Calu3 (cell line): ENCODE data around the gene PKN2. TPM values are rescaled to one million over a fixed set of nuclear protein-coding genes. Genes with fewer than 3 reads are reported as not detected.

Source experiments
- BruUV-seq: library from RNA; stranded (reverse); fragments of 400-500 nt; replicated peaks from 2 replicates; lab custom pipeline; 2021; lab: Mats Ljungman, UMichigan
- CTCF ChIA-PET: fragments of 300-600 bp; sonication (Branson Sonifier 250); formaldehyde crosslinking; loops from one replicate; lab custom pipeline; 2022; ENCODE audit warnings: antibody characterized with exemption; lab: Charles Lee
- DNase-seq: peaks from one replicate; pipeline ENCODE4 v3.0.0; 2022
- H3K27ac Mint-ChIP-seq: one replicate; pipeline ENCODE4 v1.8.0; 2022; ENCODE audit warnings: mixed read lengths; ENCODE audit not compliant: unreplicated experiment
- H3K27me3 Mint-ChIP-seq: one replicate; pipeline ENCODE4 v1.8.0; 2022; ENCODE audit warnings: mixed read lengths; ENCODE audit not compliant: unreplicated experiment
- H3K36me3 Mint-ChIP-seq: one replicate; pipeline ENCODE4 v1.8.0; 2022; ENCODE audit warnings: mild to moderate bottlenecking, moderate library complexity, mixed read lengths; ENCODE audit not compliant: insufficient read depth, unreplicated experiment
- H3K4me1 Mint-ChIP-seq: one replicate; pipeline ENCODE4 v1.8.0; 2022; ENCODE audit warnings: mild to moderate bottlenecking, low read depth, mixed read lengths; ENCODE audit not compliant: unreplicated experiment
- H3K4me3 Mint-ChIP-seq: one replicate; pipeline ENCODE4 v1.8.0; 2022; ENCODE audit warnings: mild to moderate bottlenecking, low read depth, moderate library complexity, mixed read lengths; ENCODE audit not compliant: unreplicated experiment
- H3K9me3 Mint-ChIP-seq: one replicate; pipeline ENCODE4 v1.8.0; 2022; ENCODE audit warnings: low read depth, mixed read lengths; ENCODE audit not compliant: unreplicated experiment
- intact Hi-C: fragments of 100-400 bp; cut with micrococcal nuclease; formaldehyde crosslinking; loops from one replicate; pipeline ENCODE4 v1.10.0; 2022; ENCODE audit not compliant: unreplicated experiment
- total RNA-seq: library from RNA; stranded (reverse); gene quantifications from 2 replicates; pipeline ENCODE4 v1.2.3, GENCODE V29; 2022
- TF ChIP-seq, protein P1 (sequence below): fragments of 200-600 bp; IDR thresholded peaks from one replicate; pipeline ENCODE4 v1.8.0; 2022; ENCODE audit warnings: antibody characterized with exemption; ENCODE audit not compliant: unreplicated experiment

PKN2 gene
- total RNA-seq, 1 experiment from 2014 or later, result 82.8 TPM

DNA sequence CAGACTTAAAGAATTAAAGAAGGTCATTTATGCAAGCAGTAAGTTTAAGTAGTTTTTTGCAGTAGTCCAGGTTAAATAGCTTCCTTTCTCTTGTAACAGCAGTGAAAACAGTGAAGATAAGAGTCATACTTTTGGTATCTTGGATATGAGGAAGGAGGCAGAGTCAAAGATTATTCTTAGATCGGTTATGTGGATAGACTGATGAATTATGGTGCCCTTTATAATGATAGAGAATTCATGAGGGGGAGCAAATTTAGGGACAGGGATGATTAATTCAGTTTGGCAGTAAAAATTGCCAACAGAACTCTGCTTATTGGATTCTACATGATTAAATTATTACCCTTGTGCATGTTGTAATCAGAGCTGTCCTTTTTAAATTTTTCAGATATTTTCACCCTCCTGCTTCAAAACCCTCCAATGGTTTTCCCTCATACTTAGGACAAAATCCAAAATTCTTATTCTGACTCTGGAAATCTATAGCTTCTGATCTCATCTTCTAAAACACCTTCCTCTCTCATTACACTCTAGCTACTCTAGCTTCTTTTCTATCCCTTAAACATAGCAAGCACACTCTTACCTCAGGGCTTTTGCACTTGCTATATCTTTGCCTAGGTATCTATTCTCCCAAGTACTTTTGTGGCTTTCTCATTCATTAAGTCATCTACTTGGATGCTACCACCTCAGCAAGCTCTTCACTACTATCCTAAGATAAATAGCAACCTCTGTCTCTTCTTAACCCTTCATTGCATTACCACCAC, 79.8 kb downstream of the PKN2 start:
- DNase-seq, result no peak
- H3K9me3 Mint-ChIP-seq, result no peaks in the 10 kb centered on the region
- peaks cover 42% of the 10 kb centered on the region for H3K36me3 Mint-ChIP-seq
- H3K4me1 Mint-ChIP-seq, result peaks cover 48% of the 10 kb centered on the region
- TF ChIP-seq, protein P1, sequence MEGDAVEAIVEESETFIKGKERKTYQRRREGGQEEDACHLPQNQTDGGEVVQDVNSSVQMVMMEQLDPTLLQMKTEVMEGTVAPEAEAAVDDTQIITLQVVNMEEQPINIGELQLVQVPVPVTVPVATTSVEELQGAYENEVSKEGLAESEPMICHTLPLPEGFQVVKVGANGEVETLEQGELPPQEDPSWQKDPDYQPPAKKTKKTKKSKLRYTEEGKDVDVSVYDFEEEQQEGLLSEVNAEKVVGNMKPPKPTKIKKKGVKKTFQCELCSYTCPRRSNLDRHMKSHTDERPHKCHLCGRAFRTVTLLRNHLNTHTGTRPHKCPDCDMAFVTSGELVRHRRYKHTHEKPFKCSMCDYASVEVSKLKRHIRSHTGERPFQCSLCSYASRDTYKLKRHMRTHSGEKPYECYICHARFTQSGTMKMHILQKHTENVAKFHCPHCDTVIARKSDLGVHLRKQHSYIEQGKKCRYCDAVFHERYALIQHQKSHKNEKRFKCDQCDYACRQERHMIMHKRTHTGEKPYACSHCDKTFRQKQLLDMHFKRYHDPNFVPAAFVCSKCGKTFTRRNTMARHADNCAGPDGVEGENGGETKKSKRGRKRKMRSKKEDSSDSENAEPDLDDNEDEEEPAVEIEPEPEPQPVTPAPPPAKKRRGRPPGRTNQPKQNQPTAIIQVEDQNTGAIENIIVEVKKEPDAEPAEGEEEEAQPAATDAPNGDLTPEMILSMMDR, result no peak
- intact Hi-C loops, result loop anchor here (5.0 kb wide), 1 partner anchor 38 kb away; no protein-coding TSS in a partner anchor
- CTCF ChIA-PET, result interaction anchor here (1.1 to 1.7 kb wide), 3 partner anchors 9 to 29 kb away, joined by 3 to 10 read pairs (median 4); no protein-coding TSS in a partner anchor
- no peaks in the 10 kb centered on the region for H3K27me3 Mint-ChIP-seq
- BruUV-seq, result TSS peak; percentile 6
- H3K27ac Mint-ChIP-seq, result peak overlapping the region; percentile 84
- peak overlapping the region; percentile 10 for H3K4me3 Mint-ChIP-seq

DNA sequence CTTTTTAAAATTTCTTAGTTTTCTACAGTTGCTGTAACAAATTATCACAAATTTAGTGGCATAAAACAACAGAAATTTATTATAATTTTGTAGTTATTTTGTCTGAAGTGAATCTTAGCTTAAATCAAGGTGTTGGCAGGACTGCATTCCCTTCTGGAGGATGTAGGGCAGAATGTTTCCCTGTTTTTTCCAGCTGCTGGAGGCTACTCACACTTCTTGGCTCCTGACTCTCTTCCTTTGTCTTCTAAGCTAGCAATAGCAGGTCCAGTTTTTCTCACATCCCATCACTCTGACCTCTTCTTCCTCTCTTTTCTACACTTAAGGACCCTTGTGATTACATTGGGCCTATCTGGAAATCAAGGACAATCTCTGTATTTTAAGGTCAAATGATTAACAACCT, 84.1 kb downstream of the PKN2 start:
- DNase-seq, result no peak
- no TSS peak for BruUV-seq
- Mint-ChIP-seq H3K4me1 (peaks cover 48% of the 10 kb centered on the region), H3K4me3 (peak overlapping the region; percentile 33), H3K27ac (peak overlapping the region; percentile 92), H3K27me3 (no peaks in the 10 kb centered on the region), H3K9me3 (no peaks in the 10 kb centered on the region), H3K36me3 (peaks cover 30% of the 10 kb centered on the region)
- intact Hi-C loops, result no loop called here
- TF ChIP-seq, protein P1, result no peak
- CTCF ChIA-PET, result interaction anchor here (0.6 to 1.3 kb wide), 4 partner anchors 26 to 824 kb away, joined by 3 to 4 read pairs (median 4); partner anchors contain the start of gene PKN2

DNA sequence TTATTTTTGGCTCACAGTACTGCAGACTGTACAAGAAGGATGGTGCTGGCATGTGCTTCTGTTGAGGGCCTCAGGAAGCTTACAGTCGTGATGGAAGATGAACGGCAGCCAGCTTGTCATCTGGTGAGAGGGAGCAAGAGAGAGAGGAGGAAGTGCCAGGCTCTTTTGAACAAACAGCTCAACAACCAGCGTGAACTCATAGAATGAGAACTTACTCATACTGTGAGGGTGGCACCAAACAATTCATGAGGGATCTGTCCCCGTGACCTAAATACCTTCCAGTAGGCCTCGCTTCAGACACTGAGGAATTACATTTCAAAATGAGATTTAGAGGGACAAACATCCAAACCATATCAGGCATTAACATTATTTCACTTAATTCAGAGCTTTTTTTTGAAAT, 84.7 kb downstream of the PKN2 start:
- intact Hi-C loops, result no loop called here
- TF ChIP-seq, protein P1, result no peak
- DNase-seq, result peak; percentile 39
- CTCF ChIA-PET, result interaction anchor here (0.6 to 1.3 kb wide), 4 partner anchors 26 to 767 kb away, joined by 3 to 4 read pairs (median 4); partner anchors contain the start of gene PKN2
- no peaks in the 10 kb centered on the region for H3K9me3 Mint-ChIP-seq
- BruUV-seq, result no TSS peak
- H3K27me3 Mint-ChIP-seq, result no peaks in the 10 kb centered on the region
- peaks cover 48% of the 10 kb centered on the region for H3K4me1 Mint-ChIP-seq
- H3K27ac Mint-ChIP-seq, result peak overlapping the region; percentile 92
- H3K4me3 Mint-ChIP-seq, result peak overlapping the region; percentile 33
- H3K36me3 Mint-ChIP-seq, result peaks cover 33% of the 10 kb centered on the region

DNA sequence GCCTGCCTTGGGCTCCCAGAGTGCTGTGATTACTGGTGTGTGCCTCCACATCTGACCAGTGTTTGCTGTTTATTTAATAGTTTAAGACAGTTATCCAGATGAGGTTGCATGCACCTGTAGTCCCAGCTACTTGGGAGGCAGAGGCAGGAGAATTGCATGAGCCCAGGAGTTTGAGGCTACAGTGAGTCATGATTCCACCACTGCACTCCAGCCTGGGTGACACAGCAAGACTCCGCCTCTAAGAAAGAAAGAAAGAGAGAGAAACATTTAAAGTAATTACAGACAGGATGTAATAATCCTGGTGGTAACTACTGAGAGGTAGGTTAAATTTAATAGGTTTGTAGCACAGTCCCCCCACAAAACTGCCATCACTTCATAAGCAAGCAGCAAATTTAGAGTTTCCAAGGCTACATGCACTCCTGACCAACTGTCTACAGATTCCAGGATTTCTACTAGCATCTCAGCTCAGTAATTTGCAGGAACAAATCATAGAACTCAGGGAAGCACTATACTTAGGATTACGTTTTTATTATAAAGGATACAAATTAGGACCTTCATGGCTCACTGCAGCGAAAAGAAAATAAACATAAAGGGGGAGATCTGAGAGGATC, 89.6 kb downstream of the PKN2 start:
- peaks cover 45% of the 10 kb centered on the region for H3K36me3 Mint-ChIP-seq
- H3K4me1 Mint-ChIP-seq, result peaks cover 62% of the 10 kb centered on the region
- peak overlapping the region; percentile 41 for H3K4me3 Mint-ChIP-seq

More for the DNA sequence above, 89.6 kb downstream of the PKN2 start:
- intact Hi-C loops, result no loop called here
- H3K27ac Mint-ChIP-seq, result peak overlapping the region; percentile 97
- BruUV-seq, result TSS peak; percentile 79
- TF ChIP-seq, protein P1, result no peak
- DNase-seq, result peak; percentile 66
- no peaks in the 10 kb centered on the region for H3K9me3 Mint-ChIP-seq
- CTCF ChIA-PET, result interaction anchor here (1.9 kb wide), 1 partner anchor 10 kb away, joined by 10 read pairs; no protein-coding TSS in a partner anchor
- no peaks in the 10 kb centered on the region for H3K27me3 Mint-ChIP-seq
